BJ (cell line): ENCODE measurements around the gene SEC14L3. TPM values are rescaled to one million over a fixed set of nuclear protein-coding genes. Genes with fewer than 3 reads are reported as not detected.

Experiments
- CTCF ChIA-PET: fragments of 350-600 bp; formaldehyde crosslinking; extraction: SDS; loops from one replicate; lab custom pipeline; 2021; ENCODE audit warnings: antibody characterized with exemption, inconsistent platforms; lab: Yijun Ruan, JAX
- POLR2A ChIA-PET: fragments of 300-600 bp; sonication (Branson Sonifier 250); formaldehyde crosslinking; extraction: SDS; loops from one replicate; lab custom pipeline; 2021; ENCODE audit warnings: antibody characterized with exemption; lab: Charles Lee
- DNase-seq: peaks from one replicate; pipeline ENCODE4 v3.0.0-alpha.2; 2011; ENCODE audit warnings: low read depth
- H3K27me3 ChIP-seq: 2 replicates; pipeline ENCODE4 v1.6.0; 2011; ENCODE audit warnings: low read length; ENCODE audit not compliant: control insufficient read depth, insufficient read depth
- H3K36me3 ChIP-seq: 2 replicates; pipeline ENCODE4 v1.5.1; 2011; ENCODE audit warnings: low read length; ENCODE audit not compliant: control insufficient read depth, insufficient read depth
- H3K4me3 ChIP-seq: 2 replicates; pipeline ENCODE4 v1.5.1; 2011; ENCODE audit warnings: low read depth, mild to moderate bottlenecking, control low read depth, low read length
- polyA plus RNA-seq: library from polyadenylated mRNA; depleted of rRNA; stranded (reverse); fragments of >200 nt; gene quantifications from 2 replicates; pipeline ENCODE4 v1.2.3, GENCODE V29; 2011
- TF ChIP-seq, protein P1 (sequence below): IDR thresholded peaks from 2 replicates; pipeline ENCODE4 v1.5.1; 2011; ENCODE audit warnings: low read depth, mild to moderate bottlenecking, control low read depth, inconsistent platforms, low read length, moderate library complexity; ENCODE audit not compliant: insufficient read depth

The SEC14L3 gene
- polyA plus RNA-seq, 1 experiment = not detected

GRCh38 chr22:30447656-30448055 lies 24.2 kb downstream of the SEC14L3 start:
- DNase-seq = no peak
- ChIA-PET POLR2A (no interaction called here), CTCF (no interaction called here)
- Histone ChIP-seq H3K27me3 (peaks cover 4% of the 10 kb centered on the region; the same call in 1 of the 2 replicates), H3K36me3 (no peaks in the 10 kb centered on the region), H3K4me3 (no peak overlapping the region)
- TF ChIP-seq, protein P1, sequence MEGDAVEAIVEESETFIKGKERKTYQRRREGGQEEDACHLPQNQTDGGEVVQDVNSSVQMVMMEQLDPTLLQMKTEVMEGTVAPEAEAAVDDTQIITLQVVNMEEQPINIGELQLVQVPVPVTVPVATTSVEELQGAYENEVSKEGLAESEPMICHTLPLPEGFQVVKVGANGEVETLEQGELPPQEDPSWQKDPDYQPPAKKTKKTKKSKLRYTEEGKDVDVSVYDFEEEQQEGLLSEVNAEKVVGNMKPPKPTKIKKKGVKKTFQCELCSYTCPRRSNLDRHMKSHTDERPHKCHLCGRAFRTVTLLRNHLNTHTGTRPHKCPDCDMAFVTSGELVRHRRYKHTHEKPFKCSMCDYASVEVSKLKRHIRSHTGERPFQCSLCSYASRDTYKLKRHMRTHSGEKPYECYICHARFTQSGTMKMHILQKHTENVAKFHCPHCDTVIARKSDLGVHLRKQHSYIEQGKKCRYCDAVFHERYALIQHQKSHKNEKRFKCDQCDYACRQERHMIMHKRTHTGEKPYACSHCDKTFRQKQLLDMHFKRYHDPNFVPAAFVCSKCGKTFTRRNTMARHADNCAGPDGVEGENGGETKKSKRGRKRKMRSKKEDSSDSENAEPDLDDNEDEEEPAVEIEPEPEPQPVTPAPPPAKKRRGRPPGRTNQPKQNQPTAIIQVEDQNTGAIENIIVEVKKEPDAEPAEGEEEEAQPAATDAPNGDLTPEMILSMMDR = no peak

GRCh38 chr22:30445438-30446145 lies 26.2 kb downstream of the SEC14L3 start:
- ChIA-PET CTCF (interaction anchor here (0.7 to 3.1 kb wide), 23 partner anchors 8 to 335 kb away, joined by 3 to 21 read pairs (median 5); partner anchors contain the start of genes MTFP1 and RNF215), POLR2A (interaction anchor here (0.6 kb wide), 2 partner anchors 156 to 892 kb away, joined by 3 to 5 read pairs; partner anchors contain the start of gene THOC5)
- peaks cover 4% of the 10 kb centered on the region; the same call in 1 of the 2 replicates for H3K27me3 ChIP-seq
- DNase-seq = no peak
- no peaks in the 10 kb centered on the region for H3K36me3 ChIP-seq
- no peak overlapping the region for H3K4me3 ChIP-seq
- TF ChIP-seq, protein P1 = no peak

DNA sequence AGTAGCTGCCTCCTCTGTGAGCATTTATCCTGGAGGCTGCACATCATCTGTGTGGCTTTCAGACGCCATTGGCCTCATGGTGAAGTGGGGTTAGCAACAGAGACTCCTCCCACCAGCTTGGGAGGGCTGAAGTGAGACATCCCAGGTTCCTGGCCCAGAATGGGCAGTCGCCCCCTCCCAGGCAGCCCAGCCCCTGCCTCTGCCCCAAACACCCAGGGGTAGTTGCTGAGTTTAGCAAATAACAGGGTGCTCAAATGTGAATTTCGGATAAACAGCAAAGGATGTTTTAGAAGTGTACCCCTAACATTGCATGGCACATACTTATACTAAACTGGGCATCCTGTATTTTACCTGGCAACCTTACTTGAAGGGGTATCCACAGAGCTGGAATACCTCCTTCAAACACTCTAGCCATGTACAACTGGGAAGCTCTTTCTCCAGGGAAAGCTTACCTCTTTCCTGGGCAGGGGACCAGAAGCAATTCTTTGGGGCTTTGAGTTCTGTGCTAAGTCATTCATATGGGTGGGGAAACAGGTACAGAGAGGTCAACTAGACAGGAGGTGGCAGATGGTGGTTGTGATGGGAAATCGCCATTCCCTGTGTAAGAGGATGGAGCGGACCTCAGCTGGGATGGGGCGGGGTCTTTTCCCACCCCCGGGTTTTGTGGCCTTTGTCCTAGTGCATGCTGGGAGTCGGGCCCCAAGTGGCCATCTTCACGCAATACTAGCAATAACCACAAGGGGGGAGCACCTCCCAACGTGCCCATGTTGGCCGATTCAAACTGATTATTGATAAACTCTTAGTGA lies 27.0 kb downstream of the SEC14L3 start:
- TF ChIP-seq, protein P1 = peak; percentile 73
- Histone ChIP-seq H3K27me3 (0 out of 2 replicates have a peak, but pooled peaks cover 4% of the 10 kb centered on the region), H3K4me3 (no peak overlapping the region), H3K36me3 (no peaks in the 10 kb centered on the region)
- ChIA-PET POLR2A (interaction anchor here (0.6 kb wide), 2 partner anchors 155 to 891 kb away, joined by 3 to 5 read pairs; partner anchors contain the start of gene THOC5), CTCF (interaction anchor here (0.7 to 3.1 kb wide), 20 partner anchors 9 to 310 kb away, joined by 3 to 21 read pairs (median 4); partner anchors contain the start of genes MTFP1 and RNF215)
- no peak for DNase-seq

GRCh38 chr22:30441088-30441487 lies 30.7 kb downstream of the SEC14L3 start:
- TF ChIP-seq, protein P1 = no peak
- Histone ChIP-seq H3K36me3 (no peaks in the 10 kb centered on the region), H3K4me3 (no peak overlapping the region), H3K27me3 (0 out of 2 replicates have a peak, but pooled peaks cover 1% of the 10 kb centered on the region)
- POLR2A ChIA-PET = no interaction called here
- CTCF ChIA-PET = no interaction called here
- DNase-seq = no peak
